HS-27A (cell line): ENCODE results near the gene VSIG10L.

Experiments
- DNase-seq: peaks from one replicate; pipeline ENCODE4 v3.0.0-alpha.2; 2012; ENCODE audit warnings: low read depth, missing footprints

The VSIG10L gene

GRCh38 chr19:51341976-51342580, at the start of gene VSIG10L:
VSIG10L (minus strand) TSS chr19:51342139; CDS start chr19:51342124, 15 bp downstream.
- no peak for DNase-seq

DNA sequence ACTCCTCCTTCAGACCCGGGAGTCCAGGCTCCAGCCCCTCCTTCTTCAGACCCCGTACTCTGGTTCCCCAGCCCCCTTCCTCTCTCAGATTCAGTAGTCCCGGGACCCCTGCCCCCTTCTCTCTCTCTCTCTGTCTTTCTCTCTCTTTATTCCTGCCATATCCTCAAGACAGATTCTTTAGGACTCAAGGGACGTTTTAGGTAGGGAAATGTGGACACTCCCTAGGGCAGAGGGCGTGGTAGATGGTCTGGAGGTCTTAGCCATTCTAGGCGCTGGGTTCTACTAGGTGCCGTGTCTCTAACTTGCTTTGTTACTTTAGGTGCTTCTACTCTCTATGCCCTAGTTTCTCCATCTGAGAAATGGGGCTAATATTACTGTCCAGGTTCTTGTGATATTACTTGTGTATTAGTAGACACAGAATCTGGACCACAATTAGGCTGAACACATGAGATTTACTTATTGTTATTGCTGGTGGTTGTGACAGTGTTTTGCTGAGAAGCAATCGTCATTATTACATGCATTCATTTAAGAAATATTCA, 49.2 kb upstream of the VSIG10L start:
- no peak for DNase-seq

- DNase-seq: no peak
Observed at GRCh38 chr19:51389143-51389542, 47.2 kb upstream of the VSIG10L start.

GRCh38 chr19:51387924-51388389, 46.0 kb upstream of the VSIG10L start, which contains the start of gene LIM2:
LIM2 (minus strand) TSS chr19:51387974; CDS start chr19:51387443, 531 bp downstream.
- DNase-seq: no peak

- no peak for DNase-seq
Observed at GRCh38 chr19:51386882-51387520, 45.1 kb upstream of the VSIG10L start.

DNA sequence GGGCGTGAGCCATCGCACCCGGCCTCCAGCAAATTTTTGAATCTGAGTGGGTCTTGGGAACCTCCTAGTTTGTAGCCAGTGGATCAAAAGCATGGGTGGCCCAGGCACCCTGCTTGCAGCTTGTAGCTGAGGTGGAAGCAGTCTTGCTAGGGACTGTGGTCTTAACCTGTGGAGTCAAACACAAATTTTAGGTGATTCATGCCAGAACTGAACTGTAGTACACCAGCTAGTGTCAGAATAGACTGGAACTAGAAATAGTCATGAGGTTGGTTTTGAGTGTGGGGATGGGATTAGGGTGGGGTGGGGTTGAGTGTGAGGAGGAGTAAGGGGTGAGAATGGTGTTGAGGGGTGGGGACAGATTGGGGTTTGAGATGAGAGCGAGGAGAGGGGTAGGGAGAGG, 40.1 kb upstream of the VSIG10L start:
- DNase-seq: no peak

GRCh38 chr19:51380379-51380778, 38.4 kb upstream of the VSIG10L start:
- DNase-seq: no peak

GRCh38 chr19:51377422-51377821, 35.5 kb upstream of the VSIG10L start:
- DNase-seq: no peak

- DNase-seq: no peak
Observed at GRCh38 chr19:51375504-51376221, 33.7 kb upstream of the VSIG10L start.

DNA sequence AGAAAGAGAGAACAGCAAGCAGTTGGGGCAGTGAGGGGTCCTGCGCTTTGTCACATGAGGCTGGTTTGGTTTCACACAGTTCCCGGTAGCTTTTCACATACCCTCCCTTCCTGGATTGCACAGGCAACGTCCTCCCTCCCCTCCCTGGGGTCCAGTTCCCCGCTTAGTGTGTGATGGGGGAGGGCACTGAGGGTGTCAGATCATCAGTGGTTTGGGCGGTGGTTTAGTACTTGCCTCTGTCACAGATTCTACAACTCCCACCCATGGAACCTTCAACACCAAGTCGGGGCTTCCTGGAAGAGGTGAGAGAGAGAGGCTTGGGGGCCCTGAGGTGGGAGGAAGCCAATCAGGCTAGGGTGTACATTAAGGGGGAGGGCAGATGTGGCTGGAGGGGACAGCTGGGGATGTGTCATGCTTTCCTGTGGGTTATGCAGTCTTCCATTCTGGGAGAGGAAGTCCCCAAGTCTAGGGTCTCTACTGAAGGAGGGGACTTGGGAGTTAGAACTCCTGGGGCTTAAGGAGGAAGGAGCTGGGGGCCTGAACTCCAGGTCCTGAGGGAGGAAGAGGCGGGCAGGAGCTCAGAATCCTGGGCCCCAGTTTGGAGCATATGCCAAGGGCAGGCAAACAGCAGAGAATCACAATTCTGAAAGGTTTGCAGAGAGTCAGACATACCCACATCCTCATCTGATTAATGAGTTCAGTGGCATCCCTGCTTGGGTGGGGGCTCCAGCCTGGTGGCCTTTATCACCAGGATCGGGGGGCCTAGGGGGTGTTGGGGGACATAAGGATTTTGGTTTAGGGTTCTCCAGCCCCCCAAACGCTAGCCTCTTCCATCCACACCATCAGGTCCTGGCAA, 30.9 kb upstream of the VSIG10L start, which contains the start of gene NKG7:
NKG7 (minus strand) TSS at position 6 of the 856 bp plus-strand sequence. CDS start 119 bp downstream, outside the sequence.
- no peak for DNase-seq

GRCh38 chr19:51372021-51372648, 30.2 kb upstream of the VSIG10L start:
- DNase-seq: no peak

GRCh38 chr19:51371186-51371690, 29.3 kb upstream of the VSIG10L start:
- no peak for DNase-seq

DNA sequence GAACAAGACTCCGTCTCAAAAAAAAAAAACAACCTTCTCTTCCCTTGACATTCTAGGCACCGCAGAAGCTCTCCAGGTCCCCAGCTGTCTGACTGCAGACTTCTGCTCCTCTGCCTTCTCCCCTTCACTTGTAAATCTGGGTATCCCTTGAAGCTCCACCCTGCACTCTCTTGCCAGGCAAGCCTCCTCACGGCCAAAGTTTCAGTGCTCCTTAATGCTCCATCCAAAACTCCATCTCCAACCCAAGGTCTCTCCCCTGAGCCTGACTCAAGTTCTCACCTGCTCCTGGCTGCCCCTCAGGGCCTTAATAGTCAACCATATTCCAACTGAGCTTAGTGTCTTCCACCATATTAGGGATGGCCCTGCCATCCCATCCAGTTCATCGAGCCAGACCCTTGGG, 28.3 kb upstream of the VSIG10L start:
- no peak for DNase-seq

GRCh38 chr19:51368366-51369282, 26.7 kb upstream of the VSIG10L start, which contains the start of gene CLDND2:
CLDND2 (minus strand) TSS chr19:51369003; CDS start chr19:51368577, 426 bp downstream.
- no peak for DNase-seq

DNA sequence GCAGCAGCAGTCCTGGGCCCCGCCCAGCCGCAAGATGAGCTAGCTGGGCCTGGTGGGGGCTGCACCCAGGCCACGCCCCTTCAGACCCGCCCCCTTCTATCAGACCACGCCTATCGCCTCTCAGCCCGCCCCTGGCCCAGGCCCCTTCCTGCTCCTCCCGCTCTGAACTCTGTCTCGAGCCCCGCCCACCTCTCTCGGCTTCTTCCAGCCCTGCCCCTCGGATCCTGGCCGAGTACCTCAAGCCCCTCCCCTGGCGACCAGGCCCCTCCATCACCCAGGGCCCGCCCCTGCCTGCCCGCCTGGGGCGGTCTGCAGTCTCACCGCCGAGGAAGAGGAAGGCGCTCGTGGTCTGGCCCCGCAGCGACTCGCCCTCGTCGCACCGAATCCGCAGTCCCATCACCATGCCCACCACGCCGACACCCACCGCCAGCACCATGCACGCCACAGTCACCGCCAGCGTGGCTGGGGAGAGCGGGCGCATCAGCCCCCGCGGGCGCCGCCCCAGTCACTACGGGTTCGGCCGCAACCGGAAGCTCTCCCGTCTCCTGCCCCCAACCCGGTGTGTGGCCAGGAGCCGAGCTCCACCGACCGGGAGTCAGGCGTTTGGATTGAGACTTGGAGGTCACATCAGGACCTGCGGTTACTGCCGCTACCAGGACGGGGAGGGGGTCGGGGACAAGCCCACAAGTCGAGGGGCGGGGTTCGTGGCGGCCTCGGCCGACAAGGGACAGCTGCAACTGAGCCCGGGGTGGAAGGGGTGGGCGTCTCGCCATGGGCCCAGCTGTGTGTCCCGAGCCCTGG, 25.8 kb upstream of the VSIG10L start:
- DNase-seq: peak; percentile 83

GRCh38 chr19:51367255-51367564, 25.3 kb upstream of the VSIG10L start:
- DNase-seq: no peak

- peak; percentile 88 for DNase-seq
Observed at GRCh38 chr19:51366389-51367254, 24.7 kb upstream of the VSIG10L start.

GRCh38 chr19:51365965-51366388, 24.0 kb upstream of the VSIG10L start, which contains the start of gene ETFB:
ETFB (minus strand) TSS chr19:51366388; CDS start chr19:51366326, 62 bp downstream.
- DNase-seq: no peak
